ENCODE measurements around the gene RASL12.

Gene RASL12

DNA sequence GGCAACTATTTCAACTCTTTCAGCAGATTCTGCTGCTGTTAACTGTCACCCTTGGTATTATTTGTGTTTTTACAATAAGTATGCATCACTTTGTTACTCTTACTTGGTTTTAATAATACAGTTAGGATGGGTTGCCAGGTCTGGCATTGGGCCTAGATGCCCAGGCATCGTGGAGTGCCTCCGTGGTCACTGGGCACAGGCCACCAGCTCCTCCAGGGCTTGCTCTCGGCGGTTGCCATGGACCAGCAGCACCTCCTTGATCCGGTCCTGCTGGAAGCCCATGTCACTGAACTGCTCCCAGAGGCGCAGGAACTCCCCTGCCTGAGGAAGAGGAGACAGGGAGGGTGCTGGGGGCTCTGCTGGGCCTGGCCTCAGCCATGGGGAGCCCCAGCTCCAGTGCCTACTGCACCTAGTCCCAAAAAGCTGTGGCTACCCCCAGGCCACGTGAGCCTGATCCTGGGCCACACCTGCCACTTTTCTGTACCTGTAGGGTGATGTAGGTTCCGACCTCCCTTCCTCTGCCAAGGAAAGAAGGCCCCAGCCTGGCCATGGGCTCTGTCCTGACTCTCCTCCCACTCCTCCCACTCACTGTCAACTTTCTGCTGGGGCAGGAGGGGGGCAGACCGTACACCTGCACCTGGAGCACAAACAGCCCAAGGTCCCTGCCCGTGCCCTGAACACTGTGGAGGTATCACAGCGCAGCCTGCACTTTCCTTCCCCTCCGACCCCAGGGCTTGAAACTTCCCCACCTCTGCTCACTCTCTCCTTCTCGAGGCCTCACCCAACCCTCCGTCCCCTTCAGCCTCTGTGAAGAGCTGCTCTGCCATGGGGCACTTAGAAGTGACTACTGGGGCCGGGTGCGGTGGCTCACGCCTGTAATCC, 25.4 kb upstream of the RASL12 start:
- in situ Hi-C loops (cut with MboI; ENCODE audit: low sequenced_read_pairs), result no loop called here

DNA sequence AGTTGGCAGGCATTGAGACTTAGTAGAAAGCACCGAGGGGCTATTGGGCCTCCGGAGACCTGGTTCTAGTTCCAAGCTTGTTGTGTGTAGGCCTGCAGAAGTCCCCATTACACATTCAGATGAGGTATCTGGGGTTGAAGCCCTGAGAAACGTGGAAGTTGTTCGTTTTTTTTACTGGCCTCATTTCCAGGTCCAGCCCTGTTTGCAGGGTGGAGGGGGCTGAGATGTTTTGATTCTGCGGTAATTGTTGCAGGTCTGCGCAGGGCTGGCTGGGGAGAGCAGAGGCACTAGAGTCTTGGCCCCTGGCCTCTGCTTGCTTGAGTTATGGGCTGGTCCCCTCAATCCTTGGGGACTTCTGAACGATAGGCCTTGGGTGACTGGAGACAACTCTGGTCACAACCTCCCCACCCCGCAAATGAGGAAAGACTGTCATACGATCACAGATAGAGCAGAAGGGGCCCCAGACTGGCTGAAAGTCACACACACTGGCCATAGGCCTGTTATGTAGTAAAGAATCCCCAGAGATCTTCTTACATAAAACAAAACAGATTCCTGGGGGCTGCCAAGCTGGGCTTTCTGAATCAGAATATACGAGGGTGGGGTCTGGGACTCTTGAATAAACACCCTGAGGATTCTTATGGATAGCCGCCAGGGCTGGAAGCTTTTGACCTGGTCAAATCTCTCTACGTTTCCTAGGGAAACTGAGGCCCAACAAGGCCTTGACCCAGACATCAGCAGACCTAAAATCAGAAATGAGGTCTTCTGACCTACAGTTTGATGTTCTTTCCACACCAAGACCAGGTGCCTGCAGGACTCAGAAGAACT, 24.4 kb upstream of the RASL12 start:
- in situ Hi-C loops (cut with MboI; ENCODE audit: low sequenced_read_pairs), result no loop called here

DNA sequence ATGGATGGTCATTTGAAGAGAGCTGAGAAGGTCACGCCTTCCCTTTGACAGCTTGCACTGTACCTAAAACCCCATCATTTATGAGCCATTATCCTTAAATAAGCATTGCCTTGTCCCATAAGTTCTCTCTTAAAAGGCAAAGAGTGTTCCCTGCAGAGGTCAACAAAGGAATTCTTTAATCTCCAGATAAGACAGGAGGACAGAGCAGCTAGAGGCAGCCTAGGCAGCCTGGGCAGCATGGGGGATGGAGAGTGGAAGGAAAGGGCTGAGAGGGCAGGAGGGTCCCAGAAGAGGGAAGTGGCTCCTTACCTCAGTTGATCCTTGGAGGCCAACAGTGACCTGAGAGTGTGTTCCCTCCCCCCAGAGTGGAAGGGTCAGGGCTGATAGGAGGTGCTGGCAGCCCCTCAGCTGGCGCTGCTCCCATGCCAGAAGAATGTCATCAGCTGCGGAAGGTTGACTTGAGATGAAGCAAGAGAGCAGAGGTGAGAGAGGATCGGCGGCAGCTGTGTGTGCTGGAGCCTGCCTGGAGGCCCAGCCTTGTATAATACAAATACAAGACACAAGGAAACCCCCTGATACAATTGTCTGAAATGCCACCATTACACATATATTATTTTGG, 21.5 kb upstream of the RASL12 start:
- in situ Hi-C loops (cut with MboI; ENCODE audit: low sequenced_read_pairs), result no loop called here

DNA sequence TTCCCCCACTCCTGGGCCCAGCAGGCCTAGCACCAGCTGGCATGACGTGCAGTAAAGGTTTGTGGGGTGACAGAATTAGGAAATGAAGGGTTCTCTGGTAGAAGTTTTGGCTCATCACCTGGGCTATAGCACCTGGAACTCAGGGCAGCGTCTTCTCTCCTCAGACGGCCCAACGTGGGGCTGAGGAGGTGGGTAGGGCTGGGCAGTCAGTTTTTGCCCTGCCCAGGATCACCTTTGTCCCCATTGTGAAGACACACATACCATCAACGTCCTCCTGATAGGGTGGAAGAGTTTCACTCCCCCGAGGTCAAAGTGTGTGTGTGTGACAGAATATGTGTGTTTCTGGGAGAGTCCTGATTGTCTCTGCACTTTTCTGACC, 20.8 kb upstream of the RASL12 start:
- in situ Hi-C loops (cut with MboI; ENCODE audit: low sequenced_read_pairs), result no loop called here

DNA sequence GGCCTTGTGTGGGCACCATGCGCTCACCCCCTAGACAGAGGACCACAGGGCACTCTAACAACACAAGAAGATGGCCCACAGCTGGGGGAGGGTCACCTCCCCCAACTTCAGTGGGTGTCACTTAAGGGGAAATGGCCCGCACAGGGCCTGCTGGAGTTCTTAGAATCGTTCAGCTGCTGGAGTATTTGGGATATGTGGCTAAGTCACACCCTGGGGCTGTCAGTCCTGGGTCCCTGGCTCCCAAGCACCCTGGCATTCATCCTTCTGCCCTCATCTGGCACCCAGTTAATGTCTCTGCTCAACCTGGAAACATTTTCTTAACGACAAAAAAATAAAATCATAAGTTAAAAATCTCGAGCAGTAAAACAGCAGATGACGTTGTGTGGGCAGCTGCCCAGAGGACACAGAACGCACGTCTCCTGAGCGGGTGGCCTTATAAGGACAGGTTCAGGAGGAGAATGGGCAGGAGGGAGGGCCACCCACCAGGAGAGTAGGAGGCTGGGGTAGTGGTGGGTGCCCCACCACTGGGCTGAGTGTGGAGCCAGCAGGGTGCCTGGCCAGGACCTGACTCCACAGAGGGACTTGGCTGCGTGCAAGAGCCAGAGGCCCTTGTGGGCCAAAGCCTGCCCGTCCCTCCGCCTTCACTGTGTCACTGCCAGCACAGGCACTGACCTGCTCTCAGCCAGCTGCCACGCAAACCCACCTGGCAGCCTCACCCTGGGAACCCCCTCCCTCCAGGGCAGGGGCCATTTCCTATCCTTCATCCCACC, 20.3 kb upstream of the RASL12 start:
- in situ Hi-C loops (cut with MboI; ENCODE audit: low sequenced_read_pairs), result no loop called here

DNA sequence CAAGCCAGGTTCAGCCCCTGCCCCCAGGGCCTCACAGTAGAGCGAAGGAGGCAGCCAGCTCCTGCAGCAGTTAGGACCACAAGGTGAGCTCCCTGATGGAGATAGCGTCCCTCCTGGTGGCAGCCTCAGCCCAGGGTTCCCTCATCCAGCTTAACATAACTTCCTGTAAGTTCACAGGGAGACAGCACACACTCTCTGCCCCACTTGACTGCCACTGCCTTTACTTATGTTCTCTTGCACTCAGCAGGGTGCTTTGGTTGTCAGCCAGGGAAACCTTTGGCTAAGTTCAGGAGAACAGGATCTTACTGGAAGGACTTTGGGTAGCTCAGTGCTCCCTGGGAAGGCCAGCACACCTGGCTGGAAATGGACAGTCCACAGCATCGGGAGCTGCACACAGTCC, 19.6 kb upstream of the RASL12 start:
- in situ Hi-C loops (cut with MboI; ENCODE audit: low sequenced_read_pairs), result no loop called here

DNA sequence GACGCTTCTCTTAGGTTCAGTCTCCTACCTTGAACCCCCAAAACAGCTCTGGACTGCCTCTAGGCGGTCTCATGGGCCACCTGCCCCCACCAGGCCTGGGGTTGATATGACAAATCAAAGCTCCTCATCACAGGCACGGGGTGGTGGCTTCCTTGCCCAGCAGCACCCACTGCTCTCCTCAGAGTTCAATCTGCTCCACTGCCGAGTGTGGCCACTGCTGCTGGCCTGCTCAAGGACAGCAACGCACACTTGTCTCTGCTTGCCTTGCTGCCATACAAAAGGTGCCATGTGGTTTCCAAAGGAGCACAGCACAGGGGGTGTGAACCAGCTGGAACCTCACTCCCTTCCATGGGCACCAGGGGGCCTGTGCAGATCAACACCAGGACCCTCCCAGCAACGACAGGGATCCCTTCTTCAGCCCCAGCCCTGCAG, 18.9 kb upstream of the RASL12 start:
- in situ Hi-C loops (cut with MboI; ENCODE audit: low sequenced_read_pairs), result no loop called here

DNA sequence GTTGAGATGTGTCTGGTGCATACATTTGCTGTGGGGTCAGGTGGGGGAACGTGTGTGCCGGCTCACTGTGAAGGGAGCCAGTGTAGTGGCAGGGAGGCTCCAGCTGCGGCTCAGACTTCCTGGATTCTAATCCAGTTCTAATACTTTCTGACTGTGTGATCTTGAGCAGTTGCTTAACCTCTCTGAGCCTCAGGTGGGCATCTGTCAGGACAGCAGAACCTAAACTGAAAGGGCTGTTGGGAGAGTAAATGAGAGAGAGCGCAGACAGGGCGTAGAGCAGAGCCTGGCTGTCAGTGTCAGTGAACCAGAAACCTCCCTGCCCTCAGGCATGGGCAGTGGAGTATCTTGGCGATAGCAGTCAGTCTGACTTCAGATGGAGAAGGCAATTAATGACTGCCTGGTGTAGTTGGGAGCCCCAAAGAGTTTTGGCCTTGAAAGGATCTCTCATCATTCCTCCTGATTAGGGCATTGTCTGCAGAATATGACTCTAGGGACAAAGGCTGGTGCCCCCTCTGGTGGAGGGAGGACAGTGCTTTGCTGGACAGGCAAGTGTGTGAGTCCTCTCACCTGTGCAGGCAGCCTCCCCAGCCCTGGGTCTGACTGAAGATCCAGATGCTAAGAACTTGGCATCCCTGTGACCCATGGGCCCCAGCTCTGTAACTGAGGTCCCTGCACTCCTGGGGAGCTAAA, 18.3 kb upstream of the RASL12 start:
- in situ Hi-C loops (cut with MboI; ENCODE audit: low sequenced_read_pairs), result no loop called here

DNA sequence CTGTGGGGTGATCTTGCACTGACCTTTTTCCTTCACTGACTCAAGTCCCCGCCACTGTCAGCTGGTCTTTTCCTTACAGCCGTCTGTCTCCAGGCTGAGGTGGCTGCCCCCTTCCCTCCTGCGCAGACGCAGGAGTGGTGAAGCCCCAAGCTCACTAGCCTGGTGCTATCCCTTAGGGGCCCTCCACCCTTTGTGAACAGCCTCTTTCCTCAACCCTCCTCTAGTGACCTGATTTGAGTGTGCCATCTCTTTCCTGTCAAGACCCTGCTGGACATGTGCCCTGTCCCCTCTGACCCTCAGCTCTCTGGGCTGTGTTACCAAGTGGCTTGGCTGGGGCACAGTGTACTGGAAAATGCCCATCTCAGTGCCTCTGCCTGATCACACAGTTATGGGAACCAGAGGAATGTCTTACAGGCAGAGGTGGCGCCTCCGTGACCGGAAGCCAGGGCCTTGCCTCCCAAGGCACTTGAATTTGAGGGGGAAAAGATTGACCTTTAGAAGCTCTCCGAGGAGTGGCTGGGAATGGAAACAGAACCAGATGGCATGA, 17.5 kb upstream of the RASL12 start:
- in situ Hi-C loops (cut with MboI; ENCODE audit: low sequenced_read_pairs), result no loop called here

DNA sequence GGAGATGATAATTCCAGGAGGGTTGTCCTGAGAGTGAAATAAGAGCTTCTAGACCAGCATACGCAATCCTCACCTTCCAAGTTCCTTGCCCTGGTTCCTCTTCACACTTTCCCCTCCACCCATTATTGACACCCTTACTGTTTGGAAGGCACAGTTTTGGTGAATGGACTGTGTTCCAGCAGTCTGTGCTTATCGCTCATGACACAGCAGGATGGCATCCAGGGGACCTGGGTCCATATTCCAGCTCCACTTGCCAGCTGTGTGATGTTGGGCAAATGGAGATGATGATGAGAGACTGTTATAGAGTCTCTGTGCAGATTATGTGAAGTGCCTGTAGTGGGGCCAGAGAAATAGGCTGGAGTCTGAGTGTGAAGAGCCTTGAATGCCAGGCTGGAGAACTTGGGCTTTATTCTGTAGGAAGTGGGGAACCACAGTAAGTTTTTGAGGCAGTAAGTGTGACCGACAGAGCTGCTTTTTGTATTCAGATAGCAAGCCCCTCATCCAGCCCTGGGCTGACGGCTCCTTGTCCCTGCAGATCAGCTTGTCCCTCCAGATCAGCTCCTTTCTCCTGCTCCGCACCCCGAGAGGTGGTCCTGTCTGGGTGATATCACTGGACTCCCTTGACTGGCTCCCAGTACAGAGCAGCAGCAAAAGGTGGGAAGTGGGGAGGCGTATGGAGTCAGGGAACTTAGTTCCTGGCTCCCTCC, 16.9 kb upstream of the RASL12 start:
- in situ Hi-C loops (cut with MboI; ENCODE audit: low sequenced_read_pairs), result no loop called here

DNA sequence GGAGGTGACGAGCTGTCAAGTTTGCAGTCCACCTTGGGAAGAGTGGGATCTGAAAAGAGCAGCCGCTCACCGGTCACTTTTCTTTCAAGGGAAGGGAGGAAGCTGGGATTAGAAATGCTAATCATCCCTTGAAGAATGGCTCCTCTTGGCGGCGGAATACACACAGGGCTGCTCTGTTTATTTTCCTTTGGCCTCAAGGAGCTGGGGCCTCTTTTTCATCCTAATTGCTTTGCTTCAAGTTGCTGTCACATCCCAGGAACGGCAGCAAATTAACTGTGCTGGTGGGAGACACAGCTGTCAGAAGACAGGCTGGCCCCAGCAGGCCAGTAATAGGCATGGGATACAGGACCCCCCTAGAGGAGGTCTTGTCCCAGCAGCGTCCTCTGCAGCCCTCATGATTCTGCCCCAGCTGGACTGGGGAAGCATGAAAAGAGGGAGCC, 15.5 kb upstream of the RASL12 start:
- in situ Hi-C loops (cut with MboI; ENCODE audit: low sequenced_read_pairs), result no loop called here

DNA sequence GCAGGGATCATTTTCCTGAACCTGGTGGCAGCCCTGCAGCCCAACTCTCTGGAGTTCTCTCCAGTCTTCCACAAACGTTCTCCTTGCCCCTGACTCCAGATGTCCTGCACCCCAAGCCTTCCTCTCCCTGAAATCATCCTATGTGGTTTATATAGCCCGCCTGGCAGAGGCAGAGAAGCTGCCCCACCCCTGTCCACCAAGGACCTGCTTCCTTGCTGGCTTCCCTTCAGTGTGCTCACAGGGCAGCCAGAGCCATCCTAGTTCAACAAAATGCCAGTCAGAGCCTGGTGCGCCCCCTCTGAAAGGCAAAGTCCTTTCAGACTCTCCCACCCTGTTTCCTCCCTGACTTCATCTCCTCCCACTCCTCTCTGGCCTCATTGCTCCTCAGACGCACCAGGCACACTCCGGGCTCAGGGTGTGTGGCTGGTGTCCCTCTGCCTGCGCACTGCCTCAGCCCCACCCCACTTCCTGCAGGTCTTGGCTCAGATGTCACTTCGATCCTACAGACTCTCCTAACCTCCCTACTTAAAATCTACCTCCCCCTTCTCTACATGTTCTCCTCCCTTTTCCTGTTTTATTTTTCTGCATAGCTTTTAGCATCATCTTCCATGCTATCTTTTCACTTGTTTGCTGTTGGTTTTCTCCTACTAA, 14.6 kb upstream of the RASL12 start:
- in situ Hi-C loops (cut with MboI; ENCODE audit: low sequenced_read_pairs), result no loop called here

DNA sequence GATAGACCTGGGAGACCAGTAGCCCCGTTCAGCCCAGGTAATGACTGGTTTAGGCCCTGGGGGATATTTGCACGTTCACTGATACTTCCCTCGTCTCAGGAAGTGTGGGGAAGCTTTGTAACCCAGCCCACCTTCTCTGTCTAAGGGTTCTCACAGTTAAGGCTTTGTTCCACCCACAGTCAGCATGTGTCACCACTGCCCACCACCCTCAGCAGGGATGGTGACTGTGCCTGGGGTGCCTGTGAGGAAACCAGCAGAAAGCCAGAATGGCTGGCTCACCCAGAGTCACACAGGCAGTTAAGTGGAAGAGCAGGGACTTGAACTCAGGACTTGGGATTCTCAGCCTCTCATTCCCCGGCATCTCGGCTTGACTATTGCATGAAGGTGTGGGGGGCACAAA, 14.0 kb upstream of the RASL12 start:
- in situ Hi-C loops (cut with MboI; ENCODE audit: low sequenced_read_pairs), result no loop called here

DNA sequence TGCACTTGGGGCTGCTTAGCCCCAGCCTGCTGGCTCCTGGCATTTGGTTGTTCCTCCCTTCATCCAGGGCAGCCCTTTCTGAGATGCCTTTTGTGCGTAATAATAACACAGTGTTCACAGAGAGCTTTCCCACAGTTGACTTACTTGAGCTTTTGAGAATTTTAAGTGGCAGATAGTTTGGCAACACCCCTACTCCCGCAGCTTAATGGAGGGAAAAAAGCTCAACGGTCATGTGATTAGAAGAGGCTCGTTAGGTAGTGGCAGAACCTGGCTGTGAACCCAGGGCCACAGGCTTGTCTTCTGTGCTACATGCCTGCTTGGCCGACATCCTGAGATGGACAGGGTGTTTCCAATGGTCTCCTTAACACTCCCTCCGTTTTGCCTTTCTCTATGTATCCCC, 13.5 kb upstream of the RASL12 start:
- in situ Hi-C loops (cut with MboI; ENCODE audit: low sequenced_read_pairs), result no loop called here

DNA sequence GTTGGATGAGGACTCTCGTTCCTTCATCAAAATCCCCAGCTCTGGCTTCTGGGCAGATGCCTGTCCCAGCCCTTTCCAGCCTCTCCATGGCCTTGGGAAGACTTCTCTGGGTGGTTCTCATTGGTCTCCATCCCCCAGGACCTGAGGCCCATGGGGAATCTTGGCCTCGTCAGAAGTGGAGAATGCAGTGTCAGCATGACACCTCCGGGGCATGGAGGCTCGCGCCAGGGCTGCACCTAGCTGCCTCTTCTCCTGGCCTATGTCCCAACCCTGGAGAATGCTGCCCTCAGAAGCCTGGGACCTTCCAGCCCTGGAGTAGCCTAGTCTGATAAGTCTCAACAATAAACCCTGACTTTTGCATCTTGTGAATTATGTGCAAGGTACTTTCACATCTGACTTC, 11.8 kb upstream of the RASL12 start:
- in situ Hi-C loops (cut with MboI; ENCODE audit: low sequenced_read_pairs), result no loop called here

DNA sequence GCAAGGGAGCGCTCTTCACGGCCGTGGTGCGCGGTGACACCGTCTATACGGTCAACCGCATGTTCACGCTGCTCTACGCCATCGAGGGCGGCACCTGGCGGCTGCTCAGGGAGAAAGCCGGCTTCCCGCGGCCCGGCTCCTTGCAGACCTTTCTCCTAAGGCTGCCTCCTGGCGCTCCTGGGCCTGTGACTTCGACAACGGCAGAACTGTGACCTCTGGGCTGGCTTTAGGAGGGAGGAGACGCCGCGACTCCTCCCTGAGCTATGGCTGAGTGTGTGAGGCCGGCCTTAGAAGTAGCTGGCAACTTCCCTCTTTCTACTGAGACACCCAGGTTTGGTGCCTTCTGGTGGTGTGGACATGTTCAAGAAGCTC, 10.2 kb upstream of the RASL12 start:
- in situ Hi-C loops (cut with MboI; ENCODE audit: low sequenced_read_pairs), result no loop called here

DNA sequence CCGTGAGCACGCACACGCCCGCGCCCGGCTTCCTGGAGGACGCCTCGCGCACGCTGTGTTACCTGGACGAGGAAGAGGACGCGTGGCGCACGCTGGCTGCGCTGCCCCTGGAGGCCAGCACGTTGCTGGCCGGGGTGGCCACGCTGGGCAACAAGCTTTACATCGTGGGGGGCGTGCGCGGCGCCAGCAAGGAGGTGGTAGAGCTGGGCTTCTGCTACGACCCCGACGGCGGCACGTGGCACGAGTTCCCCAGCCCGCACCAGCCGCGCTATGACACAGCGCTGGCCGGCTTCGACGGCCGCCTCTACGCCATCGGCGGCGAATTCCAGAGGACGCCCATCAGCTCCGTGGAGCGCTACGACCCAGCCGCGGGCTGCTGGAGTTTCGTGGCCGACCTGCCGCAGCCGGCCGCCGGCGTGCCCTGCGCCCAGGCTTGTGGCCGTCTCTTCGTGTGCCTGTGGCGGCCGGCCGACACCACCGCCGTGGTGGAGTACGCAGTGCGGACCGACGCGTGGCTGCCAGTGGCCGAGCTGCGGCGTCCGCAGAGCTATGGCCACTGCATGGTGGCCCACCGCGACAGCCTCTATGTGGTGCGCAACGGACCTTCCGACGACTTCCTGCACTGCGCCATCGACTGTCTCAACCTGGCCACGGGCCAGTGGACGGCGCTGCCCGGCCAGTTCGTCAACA, 9.6 kb upstream of the RASL12 start:
- in situ Hi-C loops (cut with MboI; ENCODE audit: low sequenced_read_pairs), result no loop called here

DNA sequence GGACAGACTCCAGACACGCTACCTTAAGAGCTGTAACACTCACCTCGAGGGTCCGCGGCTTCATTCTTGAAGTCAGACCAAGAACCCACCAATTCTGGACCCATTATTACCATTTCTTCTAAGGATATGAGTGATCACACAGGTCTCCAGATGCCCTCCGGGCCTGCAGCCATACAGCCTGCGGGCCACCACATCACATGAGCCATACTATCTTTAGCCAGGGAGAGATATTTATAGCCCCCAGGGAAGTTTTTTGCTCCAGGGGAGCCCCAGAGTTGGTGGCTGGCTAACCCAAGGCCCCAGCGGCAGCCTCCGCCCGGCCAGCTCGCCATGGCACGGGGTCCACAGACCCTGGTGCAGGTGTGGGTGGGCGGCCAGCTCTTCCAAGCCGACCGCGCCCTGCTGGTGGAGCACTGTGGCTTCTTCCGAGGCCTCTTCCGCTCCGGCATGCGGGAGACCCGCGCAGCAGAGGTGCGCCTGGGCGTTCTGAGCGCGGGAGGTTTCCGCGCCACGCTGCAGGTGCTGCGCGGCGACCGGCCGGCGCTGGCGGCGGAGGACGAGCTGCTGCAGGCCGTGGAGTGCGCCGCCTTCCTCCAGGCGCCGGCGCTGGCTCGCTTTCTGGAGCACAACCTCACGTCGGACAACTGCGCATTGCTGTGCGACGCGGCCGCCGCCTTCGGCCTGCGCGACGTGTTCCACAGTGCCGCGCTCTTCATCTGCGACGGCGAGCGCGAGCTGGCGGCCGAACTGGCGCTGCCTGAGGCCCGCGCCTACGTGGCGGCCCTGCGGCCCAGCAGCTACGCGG, 8.9 kb upstream of the RASL12 start, which contains the start of gene KBTBD13:
KBTBD13 (plus strand) TSS at position 261 of the 805 bp plus-strand sequence; CDS start at position 331, 70 bp downstream.
- in situ Hi-C loops (cut with MboI; ENCODE audit: low sequenced_read_pairs), result no loop called here
